Fibroblast of the aortic adventitia (primary cell): ENCODE results near the gene DAG1. TPM values are rescaled to one million over a fixed set of nuclear protein-coding genes. Genes with fewer than 3 reads are reported as not detected.

Source experiments
- DNase-seq: peaks from one replicate; pipeline ENCODE4 v3.0.0-alpha.2; 2010; ENCODE audit warnings: low read depth
- H3K4me3 ChIP-seq: 2 replicates; pipeline ENCODE4 v1.5.1; 2011; ENCODE audit warnings: low read depth, mild to moderate bottlenecking, control low read depth, low read length, moderate library complexity
- CTCF ChIP-seq: IDR thresholded peaks from 2 replicates; pipeline ENCODE4 v1.5.1; 2011; ENCODE audit warnings: mild to moderate bottlenecking, low read length, control low read depth, inconsistent platforms; ENCODE audit not compliant: insufficient read depth
- total RNA-seq: library from RNA; depleted of rRNA; stranded (reverse); fragments of >200 nt; gene quantifications from 2 replicates; pipeline ENCODE4 v1.2.3, GENCODE V29; 2012; ENCODE audit warnings: low replicate concordance

DAG1 gene
- total RNA-seq, 1 donor, result 63.4 TPM

GRCh38 chr3:49539659-49540560, 69.8 kb downstream of the DAG1 start:
- peak overlapping the region; percentile 65 for H3K4me3 ChIP-seq
- DNase-seq, result peak; percentile 94
- peak; percentile 89 for TF ChIP-seq CTCF

- DNase-seq, result no peak
- no peak overlapping the region for H3K4me3 ChIP-seq
- no peak for TF ChIP-seq CTCF
Observed at GRCh38 chr3:49552087-49552486, 82.0 kb downstream of the DAG1 start.

GRCh38 chr3:49553324-49553691, 83.2 kb downstream of the DAG1 start:
- H3K4me3 ChIP-seq, result peak overlapping the region; percentile 83
- TF ChIP-seq CTCF, result no peak
- peak; percentile 47 for DNase-seq

GRCh38 chr3:49553692-49554632, 83.9 kb downstream of the DAG1 start, which contains the start of gene BSN:
BSN (plus strand) TSS chr3:49554477; CDS start chr3:49554603, 126 bp downstream.
- DNase-seq, result peak; percentile 87
- no peak for TF ChIP-seq CTCF
- peak within 1 kb of the TSS; percentile 83 for H3K4me3 ChIP-seq

- peak overlapping the region; percentile 83 for H3K4me3 ChIP-seq
- TF ChIP-seq CTCF, result no peak
- peak; percentile 20 for DNase-seq
Observed at GRCh38 chr3:49554633-49555265, 84.7 kb downstream of the DAG1 start.

- no peak for DNase-seq
- TF ChIP-seq CTCF, result no peak
- H3K4me3 ChIP-seq, result no peak overlapping the region
Observed at GRCh38 chr3:49556500-49557275, 86.6 kb downstream of the DAG1 start.
